ENCODE results near the gene FBN2. TPM values are rescaled to one million over a fixed set of nuclear protein-coding genes. Genes with fewer than 3 reads are reported as not detected.

FBN2 gene
- total RNA-seq, 1 experiment from 2014 or later, result 0.31 TPM

DNA sequence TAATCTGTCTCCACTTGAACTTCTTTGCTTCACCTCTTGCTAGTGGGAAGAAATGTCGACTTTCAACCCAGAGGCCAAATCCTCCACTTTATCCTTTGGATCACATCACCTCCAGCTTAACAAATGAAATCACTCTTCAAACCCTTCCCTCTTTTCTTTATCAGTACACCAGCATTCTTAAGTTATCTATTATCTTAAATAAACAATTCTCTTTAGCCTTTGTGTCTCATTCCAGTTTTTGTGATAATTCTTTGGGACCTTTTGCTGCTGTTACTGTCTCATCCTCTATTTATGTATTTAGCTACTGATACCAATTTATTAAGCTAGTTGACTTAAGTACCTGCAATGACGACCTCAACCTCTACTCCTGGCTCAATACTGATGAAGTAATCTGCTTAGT, 28.1 kb upstream of the FBN2 start:
- Mint-ChIP-seq H3K4me3 (ENCODE audit: low read depth, unreplicated experiment) (no peak overlapping the region), H3K27me3 (ENCODE audit: unreplicated experiment) (no peaks in the 10 kb centered on the region), H3K9me3 (ENCODE audit: low read depth, unreplicated experiment) (peaks cover 2% of the 10 kb centered on the region), H3K27ac (ENCODE audit: unreplicated experiment) (no peak overlapping the region), H3K4me1 (ENCODE audit: low read depth, unreplicated experiment) (peaks cover 24% of the 10 kb centered on the region), H3K36me3 (ENCODE audit: insufficient read depth, unreplicated experiment) (no peaks in the 10 kb centered on the region)
- no TSS peak for BruUV-seq (replicated peaks)
- TF ChIP-seq CTCF (IDR thresholded peaks at IDR 0.05; ENCODE audit: unreplicated experiment), result no peak
- intact Hi-C loops (cut with micrococcal nuclease; ENCODE audit: unreplicated experiment), result no loop called here
- no peak for DNase-seq
- CTCF ChIA-PET, result interaction anchor here (0.6 to 1.6 kb wide), 2 partner anchors 13 to 106 kb away, joined by 3 to 5 read pairs; no protein-coding TSS in a partner anchor

DNA sequence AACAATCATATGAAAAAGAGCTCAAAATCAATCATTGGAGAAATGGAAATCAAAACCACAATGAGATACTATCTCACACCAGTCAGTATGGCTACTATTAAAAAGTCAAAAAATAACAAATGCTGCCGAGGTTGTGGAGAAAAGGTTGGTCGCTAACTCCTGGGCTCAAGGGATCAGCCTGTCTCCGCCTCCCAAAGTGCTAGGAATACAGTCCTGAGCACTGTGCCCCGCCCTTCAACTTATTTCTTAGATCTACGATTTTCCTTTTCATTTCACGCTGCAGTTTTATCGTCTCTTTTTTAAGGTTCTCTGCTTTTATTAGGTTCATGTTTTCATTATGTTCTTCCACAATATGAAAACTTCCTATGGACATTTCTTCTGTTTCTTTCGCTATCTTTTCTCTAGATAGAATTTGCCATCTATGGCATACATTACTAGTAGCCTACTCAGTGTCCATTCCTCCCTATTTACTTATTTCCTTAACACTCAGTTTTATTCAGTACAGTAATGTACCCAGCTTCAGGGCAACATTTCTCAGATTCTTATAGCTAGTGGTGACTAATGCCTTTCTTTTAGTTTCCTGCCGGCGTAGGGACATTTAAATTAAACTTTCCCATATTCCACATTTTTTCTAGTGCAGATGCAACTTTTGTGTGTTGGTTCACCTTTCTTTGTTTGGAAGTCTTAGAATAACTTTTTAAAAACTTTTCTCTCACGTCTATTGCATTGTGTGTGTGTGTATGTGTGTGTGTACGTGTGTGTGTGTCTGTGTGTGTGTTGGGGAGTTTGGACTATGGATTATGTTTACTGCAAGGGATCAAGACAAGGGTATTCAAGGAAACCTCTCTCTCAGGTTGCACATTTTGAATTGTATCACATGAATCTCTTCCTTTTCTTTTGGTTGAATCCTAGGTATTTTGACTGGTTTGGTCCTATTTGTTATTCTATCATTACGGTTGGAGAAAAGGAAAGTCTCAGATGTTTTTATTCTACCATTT, 21.6 kb upstream of the FBN2 start:
- Mint-ChIP-seq H3K27ac (ENCODE audit: unreplicated experiment) (no peak overlapping the region), H3K27me3 (ENCODE audit: unreplicated experiment) (no peaks in the 10 kb centered on the region), H3K36me3 (ENCODE audit: insufficient read depth, unreplicated experiment) (no peaks in the 10 kb centered on the region), H3K9me3 (ENCODE audit: low read depth, unreplicated experiment) (no peaks in the 10 kb centered on the region), H3K4me3 (ENCODE audit: low read depth, unreplicated experiment) (no peak overlapping the region), H3K4me1 (ENCODE audit: low read depth, unreplicated experiment) (no peaks in the 10 kb centered on the region)
- CTCF ChIA-PET, result interaction anchor here (0.6 kb wide), 1 partner anchor 1349 kb away, joined by 3 read pairs; no protein-coding TSS in a partner anchor
- DNase-seq, result no peak
- no TSS peak for BruUV-seq (replicated peaks)
- no peak for TF ChIP-seq CTCF (IDR thresholded peaks at IDR 0.05; ENCODE audit: unreplicated experiment)
- intact Hi-C loops (cut with micrococcal nuclease; ENCODE audit: unreplicated experiment), result no loop called here

- no peak for DNase-seq
- TF ChIP-seq CTCF (IDR thresholded peaks at IDR 0.05; ENCODE audit: unreplicated experiment), result no peak
- Mint-ChIP-seq H3K36me3 (ENCODE audit: insufficient read depth, unreplicated experiment) (no peaks in the 10 kb centered on the region), H3K27me3 (ENCODE audit: unreplicated experiment) (no peaks in the 10 kb centered on the region), H3K9me3 (ENCODE audit: low read depth, unreplicated experiment) (peaks cover 3% of the 10 kb centered on the region), H3K4me1 (ENCODE audit: low read depth, unreplicated experiment) (no peaks in the 10 kb centered on the region), H3K27ac (ENCODE audit: unreplicated experiment) (no peak overlapping the region), H3K4me3 (ENCODE audit: low read depth, unreplicated experiment) (no peak overlapping the region)
- BruUV-seq (replicated peaks), result no TSS peak
- intact Hi-C loops (cut with micrococcal nuclease; ENCODE audit: unreplicated experiment), result no loop called here
- CTCF ChIA-PET, result no interaction called here
Observed at GRCh38 chr5:128553747-128554146, 15.7 kb upstream of the FBN2 start.

- Mint-ChIP-seq H3K4me1 (ENCODE audit: low read depth, unreplicated experiment) (peaks cover 9% of the 10 kb centered on the region), H3K9me3 (ENCODE audit: low read depth, unreplicated experiment) (peaks cover 3% of the 10 kb centered on the region), H3K27ac (ENCODE audit: unreplicated experiment) (no peak overlapping the region), H3K27me3 (ENCODE audit: unreplicated experiment) (no peaks in the 10 kb centered on the region), H3K4me3 (ENCODE audit: low read depth, unreplicated experiment) (no peak overlapping the region), H3K36me3 (ENCODE audit: insufficient read depth, unreplicated experiment) (no peaks in the 10 kb centered on the region)
- no TSS peak for BruUV-seq (replicated peaks)
- CTCF ChIA-PET, result no interaction called here
- intact Hi-C loops (cut with micrococcal nuclease; ENCODE audit: unreplicated experiment), result no loop called here
- TF ChIP-seq CTCF (IDR thresholded peaks at IDR 0.05; ENCODE audit: unreplicated experiment), result no peak
- DNase-seq, result no peak
Observed at GRCh38 chr5:128551476-128551875, 13.4 kb upstream of the FBN2 start.
